Umbilical cord (tissue), 2 donors: ENCODE measurements around the gene VSTM2L. TPM values are rescaled to one million over a fixed set of nuclear protein-coding genes. Genes with fewer than 3 reads are reported as not detected.

Experiments used
- DNase-seq: peaks from one replicate; pipeline ENCODE4 v3.0.0-alpha.2; 2015; ENCODE audit warnings: low spot score
- total RNA-seq: library from RNA; depleted of rRNA; stranded (reverse); fragments of >200 nt; gene quantifications from one replicate; pipeline ENCODE4 v1.2.3, GENCODE V29; 2014; ENCODE audit warnings: low replicate concordance; ENCODE audit not compliant: insufficient read depth

VSTM2L gene
- total RNA-seq, 1 donor from 2014 or later, result not detected

DNA sequence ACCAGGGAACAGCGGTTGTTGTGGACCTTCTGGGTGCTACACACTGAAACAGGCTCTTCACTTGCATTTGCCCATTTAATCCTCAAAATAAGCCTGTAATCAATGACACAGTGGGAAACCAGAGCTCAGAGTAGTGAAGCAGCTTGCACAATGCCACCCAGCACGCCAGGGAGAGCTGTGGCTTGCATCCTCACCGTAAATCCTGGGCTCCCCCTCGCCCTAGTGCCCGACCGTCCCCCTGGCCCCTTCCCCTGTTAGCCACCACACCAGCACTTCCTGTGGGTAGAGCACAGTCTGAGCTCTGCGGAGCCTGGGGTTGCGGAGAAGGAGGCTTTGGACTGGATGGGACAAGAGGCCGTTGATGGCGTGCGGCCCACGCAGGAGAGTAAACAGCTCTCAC, 14.5 kb downstream of the VSTM2L start:
- DNase-seq, result no peak

DNA sequence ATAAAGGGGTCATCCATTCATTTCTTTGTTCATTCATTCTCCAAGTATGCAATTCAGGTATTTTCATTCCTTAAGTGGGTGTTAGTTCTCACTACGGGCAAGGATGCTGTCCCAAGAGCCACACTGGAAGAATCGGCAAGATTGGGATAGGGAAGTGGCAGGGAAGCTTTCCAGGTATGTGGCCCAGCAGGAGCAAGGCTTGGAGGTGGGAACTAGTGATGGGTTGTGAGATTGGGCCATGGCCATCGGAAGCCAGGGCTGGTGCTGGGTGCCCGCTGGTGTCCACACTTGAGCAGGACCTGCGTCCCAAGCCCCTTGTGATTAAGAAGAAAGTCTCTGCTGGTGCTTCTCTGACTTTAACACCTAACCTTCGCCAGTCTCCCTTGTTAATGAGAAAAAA, 15.1 kb downstream of the VSTM2L start:
- no peak for DNase-seq

DNA sequence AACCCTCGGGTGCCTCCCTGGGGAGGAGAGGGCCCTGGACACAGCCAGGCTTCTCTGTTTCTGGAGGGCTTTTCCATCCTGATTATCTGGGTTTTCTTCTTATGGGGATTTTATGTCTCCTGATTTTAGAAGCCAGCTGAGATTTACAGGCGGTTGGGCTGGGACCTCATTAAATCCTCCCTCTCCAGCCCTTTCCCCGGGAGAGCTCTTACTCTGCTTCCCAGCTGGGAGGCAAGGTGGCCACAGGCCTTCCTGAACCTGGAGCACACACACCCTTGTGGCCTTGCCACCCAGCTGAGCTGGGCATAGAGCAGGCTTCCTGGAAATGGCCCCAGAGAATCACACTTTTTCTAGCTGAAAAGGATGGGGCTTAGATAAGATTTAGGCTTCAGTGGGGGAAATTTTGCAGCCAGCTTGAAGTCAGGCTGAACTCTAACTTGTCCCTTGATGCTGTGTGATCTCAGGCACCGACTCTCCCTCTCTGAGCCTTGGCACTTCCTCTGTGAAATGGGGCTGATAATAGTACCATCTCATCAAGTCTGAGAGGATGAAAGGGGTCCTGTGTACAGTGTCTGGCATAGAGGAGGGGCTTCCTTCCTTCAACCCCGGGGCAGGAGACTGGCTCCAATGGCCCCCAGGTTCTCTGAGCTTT, 16.6 kb downstream of the VSTM2L start:
- peak; percentile 80 for DNase-seq

DNA sequence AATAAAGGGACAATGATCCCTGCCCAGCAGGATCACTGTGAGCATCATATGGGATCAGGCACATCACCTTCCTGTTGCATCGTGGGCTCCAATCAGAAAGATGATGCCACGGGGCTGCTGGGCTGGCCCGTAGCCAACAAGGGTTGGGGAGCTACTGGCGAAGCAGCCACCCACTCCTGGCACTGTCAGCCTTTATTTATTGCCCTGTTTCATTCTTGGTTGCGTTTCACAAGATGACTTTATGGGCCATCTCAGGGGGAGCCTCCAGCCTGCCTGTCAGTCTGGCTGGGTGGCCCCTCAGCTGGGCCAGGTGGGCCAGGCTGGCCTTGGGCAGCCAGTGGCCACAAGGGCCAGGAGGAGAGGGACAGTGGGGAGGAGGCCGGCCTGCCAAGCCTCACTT, 17.3 kb downstream of the VSTM2L start:
- DNase-seq, result no peak

DNA sequence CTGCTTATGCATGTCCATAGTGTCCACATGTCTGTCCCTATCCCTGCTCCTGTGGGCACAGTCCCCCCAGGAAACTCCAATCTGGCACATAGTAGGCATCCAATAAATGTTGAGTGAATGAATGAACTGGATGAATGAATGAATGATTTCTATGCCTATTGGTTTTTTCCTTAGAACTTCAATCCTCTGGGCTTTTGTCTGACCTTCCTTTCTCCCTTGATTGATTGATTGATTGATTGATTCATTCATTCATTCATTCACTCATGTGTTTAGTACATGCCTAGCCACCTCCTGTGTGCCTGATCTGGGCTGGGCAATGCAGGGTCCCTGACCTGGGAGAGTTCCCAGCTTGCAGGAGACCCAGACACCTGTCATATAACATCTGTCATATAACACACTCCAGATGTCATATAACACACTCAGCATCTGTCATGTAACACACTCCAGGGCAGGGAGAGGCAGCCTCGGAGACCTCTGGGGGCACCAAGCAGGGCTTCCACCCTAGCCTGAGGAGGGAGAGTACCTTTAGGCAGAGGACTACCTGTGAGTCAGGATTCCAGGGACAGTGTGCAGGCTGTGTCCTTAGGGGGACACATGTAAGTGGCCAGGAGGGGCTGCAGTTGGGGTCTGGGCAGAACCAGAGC, 17.9 kb downstream of the VSTM2L start:
- no peak for DNase-seq

DNA sequence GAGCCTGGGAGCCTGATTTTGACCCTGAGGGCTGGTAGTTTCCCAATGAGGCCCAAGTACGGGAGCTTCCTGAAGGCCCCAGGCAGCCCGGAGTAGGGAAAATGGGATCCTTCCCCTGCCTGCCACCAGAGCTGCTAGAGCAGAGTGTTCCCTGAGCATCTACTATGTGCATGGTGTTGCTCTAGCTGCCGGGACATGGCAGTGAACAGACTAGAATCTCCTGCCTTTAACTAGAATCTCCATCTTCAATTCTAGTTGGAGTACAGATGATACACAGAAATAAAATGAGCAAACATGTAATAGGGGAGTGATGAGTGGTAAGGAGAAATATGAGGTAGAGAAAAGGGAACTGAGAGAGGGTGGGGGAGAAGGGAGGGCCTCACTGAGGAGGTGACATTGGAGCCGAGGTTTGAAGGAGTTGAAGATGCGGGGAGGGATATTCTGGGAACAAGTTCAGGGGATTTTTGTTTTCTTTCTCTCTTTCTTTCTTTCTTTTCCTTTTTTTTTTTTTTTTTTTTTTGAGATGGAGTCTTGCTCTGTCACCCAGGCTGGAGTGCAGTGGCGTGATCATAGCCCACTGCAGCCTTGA, 18.5 kb downstream of the VSTM2L start:
- DNase-seq, result no peak

DNA sequence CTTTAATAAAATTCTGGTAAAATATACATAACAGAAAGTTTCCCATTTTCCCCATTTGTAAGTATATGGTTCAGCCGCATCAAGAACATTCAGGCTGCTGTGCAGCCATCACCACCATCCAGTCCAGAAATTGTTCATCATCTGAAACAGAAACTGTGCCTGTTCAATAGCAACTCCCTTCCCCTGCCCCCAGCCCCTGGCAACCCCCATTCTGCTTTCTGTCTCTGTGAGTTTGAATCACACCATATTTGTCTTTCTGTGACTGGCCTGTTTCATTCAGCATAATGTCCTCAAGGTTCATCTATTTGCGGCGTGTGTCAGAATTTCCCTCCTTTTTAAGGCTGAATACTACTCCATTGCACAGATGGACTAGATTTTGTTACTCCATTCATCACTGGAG, 19.1 kb downstream of the VSTM2L start:
- DNase-seq, result no peak

DNA sequence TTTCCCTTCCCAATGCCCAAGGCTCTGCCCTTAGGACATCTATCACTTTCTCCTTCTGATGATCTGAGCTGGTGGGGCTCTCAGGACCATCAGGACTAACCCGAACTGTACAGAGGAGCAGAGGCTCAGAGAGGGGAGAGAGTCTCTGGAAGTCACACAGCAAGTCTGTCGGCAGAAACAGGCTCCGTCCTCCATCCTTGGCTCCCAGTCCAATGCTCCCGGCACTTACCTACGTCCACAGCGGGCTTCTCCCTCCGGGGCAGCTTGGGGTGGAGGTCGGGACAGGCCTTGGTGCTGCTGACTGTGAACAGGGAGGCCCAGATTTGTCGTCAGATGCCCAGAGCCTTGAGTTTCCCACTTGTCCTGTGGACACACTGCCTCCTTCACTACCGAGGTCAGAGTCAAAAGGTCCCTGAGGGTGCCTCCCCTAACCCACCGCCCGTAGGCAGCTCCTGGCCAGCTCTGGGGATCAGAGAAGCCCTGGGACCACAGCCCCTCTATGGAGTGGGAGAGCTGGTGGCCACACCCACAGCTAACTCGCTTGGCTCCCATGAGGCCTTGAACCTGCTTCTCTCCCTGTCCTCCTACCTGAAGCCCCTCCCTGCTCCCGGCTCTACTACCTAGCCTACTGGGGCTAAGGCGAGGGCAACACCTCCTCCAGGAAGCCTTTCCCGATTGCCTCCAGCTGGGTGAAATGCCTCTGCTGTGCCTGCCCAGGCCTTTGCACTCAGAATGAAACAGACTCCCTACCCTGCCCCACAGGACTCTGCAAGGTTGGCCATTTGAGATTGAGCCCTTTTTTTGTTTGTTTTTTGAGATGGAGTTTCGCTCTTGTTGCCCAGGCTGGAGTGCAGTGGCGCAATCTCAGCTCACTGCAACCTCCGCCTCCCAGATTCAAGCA, 22.6 kb downstream of the VSTM2L start:
- DNase-seq, result no peak

DNA sequence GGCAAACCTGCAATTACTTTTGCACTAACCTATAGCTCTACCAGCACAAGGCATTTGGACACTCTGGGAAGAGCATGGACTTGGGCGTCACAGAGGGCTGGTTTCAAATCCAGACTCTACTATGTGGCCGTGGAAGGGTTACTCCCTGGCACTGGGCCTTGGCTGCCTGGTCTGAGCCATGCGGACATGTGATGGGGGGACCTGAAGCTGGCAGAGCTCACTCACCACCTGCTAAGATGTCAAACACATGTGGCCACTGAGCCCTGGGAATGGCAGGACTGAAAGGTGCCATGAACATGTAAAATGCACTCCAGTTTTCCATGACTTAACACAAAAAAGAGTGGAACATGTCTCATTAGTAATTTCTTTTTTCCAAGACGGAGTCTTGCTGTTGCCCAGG, 23.7 kb downstream of the VSTM2L start:
- no peak for DNase-seq

DNA sequence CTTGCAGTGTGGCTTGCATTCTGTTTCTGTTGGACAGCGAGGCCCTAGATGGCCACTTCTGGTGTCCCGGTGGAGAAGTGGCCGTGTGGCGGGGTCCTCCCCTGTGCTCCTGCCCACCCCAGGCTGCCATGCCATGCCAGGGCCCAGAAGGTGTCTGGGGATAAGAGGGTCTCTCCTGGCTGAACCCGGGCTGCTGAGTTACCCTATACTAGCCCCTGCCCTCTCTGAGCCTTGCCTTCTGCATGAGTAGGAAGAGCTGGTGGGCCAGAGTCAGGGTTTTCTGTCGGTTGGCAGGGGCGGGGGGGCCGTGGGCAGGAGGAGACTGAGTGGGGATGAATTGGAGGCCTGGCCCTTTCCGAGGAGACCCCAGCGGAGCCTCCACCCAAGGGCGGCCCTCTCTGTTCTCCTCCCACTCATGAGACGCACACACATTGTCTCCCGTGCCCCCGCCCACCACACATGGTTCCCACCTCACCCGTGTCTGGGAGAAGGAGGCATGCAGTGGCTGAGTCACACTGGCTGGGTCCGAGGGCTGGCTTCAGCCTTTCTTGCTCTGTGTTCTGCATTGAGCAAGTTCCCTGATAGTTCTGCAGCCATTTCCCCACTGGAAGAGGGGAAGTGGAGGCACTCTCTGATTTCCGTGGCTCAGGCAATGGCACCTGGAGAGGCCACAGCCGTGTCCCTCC, 24.6 kb downstream of the VSTM2L start:
- no peak for DNase-seq

DNA sequence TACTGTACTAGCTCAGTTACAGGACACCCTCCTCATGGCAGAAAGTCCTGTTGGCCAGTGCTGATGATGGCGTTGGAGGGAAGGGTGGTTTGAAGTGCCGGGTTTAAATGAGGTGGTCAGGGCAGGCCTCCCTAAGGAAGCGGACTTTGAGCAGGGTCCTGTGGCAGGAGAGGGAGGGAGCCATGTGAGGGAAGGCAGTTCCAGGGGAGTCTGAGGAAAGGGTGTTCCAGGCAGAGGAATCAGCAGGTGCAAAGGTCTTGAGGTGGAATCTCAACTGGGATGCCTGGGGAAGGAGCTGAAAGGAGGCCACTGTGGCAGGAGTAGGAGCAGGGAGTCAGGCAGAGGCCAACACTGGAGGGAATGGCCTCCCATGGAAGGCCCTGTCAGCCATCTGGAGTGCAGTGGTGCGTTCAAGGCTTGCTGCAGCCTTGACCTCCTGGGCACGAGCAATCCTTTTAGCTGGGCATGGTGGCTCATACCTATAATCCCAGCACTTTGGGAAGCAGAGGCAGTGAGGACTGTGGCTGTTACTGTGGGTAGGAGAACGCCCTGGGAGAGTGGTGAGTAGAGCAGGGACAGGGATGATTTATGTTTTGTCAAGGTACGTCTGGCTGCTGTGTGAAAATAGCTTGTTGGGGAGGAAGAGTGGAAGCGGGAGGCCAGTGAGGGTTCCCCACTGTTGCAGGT, 26.2 kb downstream of the VSTM2L start:
- peak; percentile 12 for DNase-seq

DNA sequence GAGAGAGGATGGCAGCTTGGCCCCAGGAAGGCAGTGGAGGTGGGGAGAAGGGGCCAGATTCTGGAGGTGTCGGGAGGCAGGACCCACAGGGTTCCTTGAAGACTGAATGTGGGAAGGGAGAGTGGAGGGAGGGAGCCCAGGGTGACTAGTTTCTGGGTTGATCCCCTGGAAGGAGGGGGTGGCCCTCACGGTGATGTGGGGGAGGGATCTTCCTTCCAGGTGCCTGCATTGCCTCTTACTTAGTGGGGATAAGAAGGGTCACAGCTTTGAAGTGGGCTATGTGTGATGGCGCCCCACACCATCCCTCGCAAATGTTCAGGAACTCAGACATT, 26.7 kb downstream of the VSTM2L start:
- DNase-seq, result no peak

DNA sequence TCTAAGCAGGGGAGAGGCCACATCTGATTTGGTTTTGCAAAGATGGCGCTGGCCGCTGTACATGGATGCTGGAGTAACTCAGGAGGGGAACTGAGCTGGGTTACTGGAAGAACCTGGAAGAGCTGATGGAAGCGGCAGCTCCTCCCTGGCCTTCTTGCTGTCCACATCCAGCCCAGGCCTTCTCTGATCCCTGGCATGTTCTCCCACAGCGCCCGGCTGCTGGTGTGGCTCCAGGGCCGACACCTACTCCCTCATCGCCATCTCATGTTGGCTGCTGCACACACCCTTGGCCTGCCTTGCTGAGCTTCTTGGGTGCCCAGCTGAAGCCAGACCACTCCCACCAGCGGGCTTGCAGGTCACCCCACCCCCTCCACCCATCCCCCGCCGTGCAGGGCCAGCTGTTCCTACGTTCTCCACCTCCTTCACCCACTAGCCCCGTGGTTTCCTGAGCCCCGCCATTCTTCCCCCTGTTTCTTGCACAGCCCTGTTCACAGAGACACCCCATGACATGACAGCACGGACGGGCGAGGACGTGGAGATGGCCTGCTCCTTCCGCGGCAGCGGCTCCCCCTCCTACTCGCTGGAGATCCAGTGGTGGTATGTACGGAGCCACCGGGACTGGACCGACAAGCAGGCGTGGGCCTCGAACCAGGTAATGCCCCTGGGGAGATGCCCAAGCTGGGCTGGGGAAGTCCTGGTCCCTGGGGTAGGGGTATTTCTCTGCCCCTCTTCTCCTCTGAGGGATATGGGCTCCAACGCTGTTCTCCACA, 28.4 kb downstream of the VSTM2L start:
- DNase-seq, result no peak

DNA sequence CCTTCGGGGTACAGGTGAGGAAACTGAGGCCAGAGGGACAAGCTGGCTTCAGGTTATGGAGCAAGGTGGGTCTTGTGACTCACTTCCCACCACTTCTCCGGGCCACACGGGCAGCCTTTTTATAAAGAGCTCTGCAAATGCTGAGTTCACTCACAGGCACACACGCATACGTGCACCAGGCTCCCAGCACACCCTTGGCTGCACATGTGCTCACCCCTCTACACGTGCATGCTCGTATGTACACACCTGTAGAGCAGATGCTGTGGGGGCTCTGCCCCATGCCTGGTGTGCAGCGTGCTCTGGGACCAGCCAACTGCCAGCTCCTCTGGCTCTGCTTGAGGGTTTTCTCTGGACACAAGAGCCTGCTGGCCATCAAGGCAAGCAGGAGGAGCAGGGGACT, 29.1 kb downstream of the VSTM2L start:
- no peak for DNase-seq

DNA sequence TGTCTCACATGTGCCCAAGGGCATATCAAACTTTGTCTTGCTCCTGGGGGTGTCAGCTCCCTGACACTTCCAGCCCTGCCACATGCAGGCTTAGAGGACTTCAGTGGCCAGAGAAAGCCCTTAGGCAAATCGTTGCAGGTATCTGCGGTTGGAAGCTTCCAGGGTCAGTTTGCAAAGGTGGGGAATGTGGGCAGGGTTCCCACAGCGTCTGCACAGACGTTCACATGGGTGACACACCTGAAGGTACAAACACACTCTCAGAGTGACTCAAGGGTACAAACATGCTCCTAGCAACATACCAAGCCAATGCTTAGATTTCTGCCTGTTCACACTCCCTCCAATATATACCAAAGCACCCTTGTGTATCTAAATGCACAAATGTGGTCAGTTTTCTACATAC, 30.0 kb downstream of the VSTM2L start:
- DNase-seq, result no peak

DNA sequence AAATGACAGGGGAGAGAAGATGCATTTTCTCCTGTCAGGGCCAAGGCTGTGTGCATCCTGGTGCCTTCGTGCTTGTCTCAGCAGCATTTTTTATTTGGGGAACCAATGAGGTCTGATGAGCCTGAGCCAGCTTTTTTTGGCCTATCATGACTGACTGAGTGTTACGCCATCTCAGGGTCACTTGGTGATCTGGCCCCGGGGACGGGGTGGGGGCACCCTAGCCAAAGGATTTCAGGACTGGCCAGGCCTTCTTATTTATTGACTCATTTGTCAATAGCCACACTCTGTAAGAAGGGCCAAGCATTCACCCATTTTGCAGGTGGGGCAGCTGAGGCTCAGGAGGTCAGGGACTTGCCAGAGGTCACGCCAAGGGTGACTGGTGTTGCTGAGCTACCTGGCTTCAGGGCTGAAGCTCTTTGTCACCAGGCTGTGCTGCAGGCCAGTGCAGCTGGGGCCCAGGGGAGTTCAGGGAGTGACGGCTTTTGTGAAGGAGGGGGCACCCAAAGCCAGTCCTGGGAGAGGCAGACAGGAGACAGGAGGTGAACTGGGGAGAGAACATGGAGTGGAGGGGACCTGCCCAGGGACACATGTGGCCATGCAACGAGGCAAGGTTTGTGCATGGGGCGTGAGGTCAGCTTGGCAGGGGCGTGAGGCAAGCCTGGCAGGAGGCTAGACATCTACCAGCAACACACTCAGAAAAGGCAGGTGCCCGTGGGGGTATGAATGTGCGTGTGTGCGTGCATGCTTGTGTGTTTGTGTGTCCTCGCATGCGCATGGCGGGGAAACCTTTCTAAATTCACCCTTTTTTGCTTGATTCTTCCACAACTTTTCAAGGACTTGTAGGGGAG, 31.1 kb downstream of the VSTM2L start:
- no peak for DNase-seq

DNA sequence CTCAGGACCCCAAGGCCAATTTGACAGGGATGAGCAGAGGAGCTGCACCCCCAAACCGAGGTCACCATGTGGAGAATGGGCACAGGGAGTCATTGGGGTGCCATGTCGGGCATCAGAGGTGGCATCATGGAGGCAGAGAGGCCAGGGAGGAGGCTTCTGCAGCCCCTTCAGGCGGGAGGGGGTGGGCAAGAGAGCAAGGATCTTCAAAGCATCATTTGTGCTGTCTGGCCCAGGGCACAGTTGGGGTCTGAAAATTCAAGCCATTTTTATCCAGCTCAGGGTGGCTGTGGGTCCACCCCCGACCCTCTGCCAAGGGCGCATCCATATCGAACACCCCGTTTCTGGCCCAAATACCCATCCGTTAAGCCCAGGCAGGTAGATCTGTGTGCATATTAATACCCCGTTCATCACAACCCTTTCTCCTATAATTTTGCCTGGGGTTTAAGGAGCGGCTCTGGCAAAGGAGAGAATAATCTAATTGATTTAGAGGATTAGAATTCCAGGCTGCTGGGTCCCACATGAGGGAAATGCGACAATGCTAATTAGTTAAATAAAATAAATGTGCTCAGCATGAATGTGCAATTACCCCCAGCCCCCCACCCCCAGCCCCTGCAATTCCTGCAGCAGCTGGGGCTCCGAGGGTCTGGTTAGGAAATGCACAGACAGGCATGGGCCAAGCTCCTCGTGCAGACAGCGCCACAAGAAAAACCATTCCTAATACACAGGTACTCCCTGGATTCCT, 31.9 kb downstream of the VSTM2L start:
- DNase-seq, result no peak

DNA sequence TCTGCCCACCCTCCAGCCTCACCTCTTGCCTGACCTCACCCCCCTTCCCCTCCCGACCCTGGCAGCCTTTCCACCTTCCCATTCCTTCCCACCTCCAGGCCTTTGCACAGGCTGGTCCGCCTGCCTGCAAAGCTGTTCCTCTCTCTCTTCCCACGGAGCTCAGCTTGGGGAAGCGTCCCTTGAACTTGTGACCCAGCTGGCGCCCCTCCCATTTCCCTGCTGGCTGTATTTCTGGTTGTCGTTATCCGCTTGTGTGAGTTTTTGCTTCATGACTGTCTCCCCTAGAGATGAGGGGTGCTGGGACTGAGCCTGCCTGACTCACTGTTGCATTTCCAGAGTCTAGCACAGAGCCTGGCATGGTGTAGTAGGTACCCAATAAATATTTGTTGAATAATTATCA, 32.5 kb downstream of the VSTM2L start:
- DNase-seq, result no peak

DNA sequence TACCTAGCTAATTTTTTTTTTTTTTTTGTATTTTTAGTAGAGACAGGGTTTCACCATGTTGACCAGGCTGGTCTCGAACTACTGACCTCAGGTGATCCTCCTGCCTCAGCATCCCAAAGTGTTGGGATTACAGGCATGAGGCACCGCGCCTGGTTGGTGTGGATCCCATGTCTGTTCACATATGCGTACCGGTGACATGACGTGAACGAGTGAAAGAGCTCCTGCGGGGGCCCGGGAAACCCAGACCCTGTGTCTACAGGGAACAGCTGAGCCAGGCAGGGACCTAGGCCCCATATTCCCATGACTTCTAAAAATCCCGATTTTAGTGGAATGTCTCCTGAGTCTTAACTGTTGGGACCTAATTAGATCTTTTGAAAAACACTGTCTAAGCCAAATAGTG, 33.1 kb downstream of the VSTM2L start:
- no peak for DNase-seq
